Cardiac fibroblast (primary cell): ENCODE results near the gene ASB11.

Source experiments
- DNase-seq, 2 donors: peaks; one replicate each; pipeline versions ENCODE4 v3.0.0 to v3.0.0-alpha.2; 2010; ENCODE audit warnings: low read depth in 2 of 2
- H3K4me3 ChIP-seq, 2 donors: replicated peaks in 1 of 2; 1 replicate in 1 of 2; 2 replicates in 1 of 2; pipeline ENCODE4 v1.5.1; 2011; ENCODE audit warnings: low read depth in 2 of 2, low read length in 2 of 2, mild to moderate bottlenecking in 2 of 2, moderate library complexity in 1 of 2
- CTCF ChIP-seq: IDR thresholded peaks from one replicate; pipeline ENCODE4 v1.5.1; 2011; ENCODE audit warnings: low read depth, mild to moderate bottlenecking, low read length, inconsistent platforms

Gene ASB11

GRCh38 chrX:15269618-15270521 is 45.6 kb downstream of the ASB11 start, which contains the start of gene ASB9:
ASB9 (minus strand) TSS chrX:15270083; CDS start chrX:15269874, 209 bp downstream.
- no peak for TF ChIP-seq CTCF
- peak; percentile 51 to 64 for DNase-seq
- no peak within 1 kb of the TSS for H3K4me3 ChIP-seq

GRCh38 chrX:15269120-15269519 is 46.3 kb downstream of the ASB11 start:
- H3K4me3 ChIP-seq, result no peak overlapping the region
- no peak for TF ChIP-seq CTCF
- DNase-seq, result no peak

- no peak for TF ChIP-seq CTCF
- no peak for DNase-seq
- no peak overlapping the region for H3K4me3 ChIP-seq
Observed at GRCh38 chrX:15254852-15255251, 60.6 kb downstream of the ASB11 start.

GRCh38 chrX:15245896-15246295 is 69.5 kb downstream of the ASB11 start:
- peak in 1 of 2 donors; percentile 26 for DNase-seq
- no peak overlapping the region for H3K4me3 ChIP-seq
- no peak for TF ChIP-seq CTCF

GRCh38 chrX:15244421-15244820 is 71.0 kb downstream of the ASB11 start:
- no peak for TF ChIP-seq CTCF
- H3K4me3 ChIP-seq, result no peak overlapping the region
- no peak for DNase-seq

GRCh38 chrX:15242899-15243555 is 72.4 kb downstream of the ASB11 start:
- H3K4me3 ChIP-seq, result no peak overlapping the region
- peak; percentile 53 to 60 for DNase-seq
- peak; percentile 37 for TF ChIP-seq CTCF
